H1 (cell line): ENCODE results near the gene PGBD5. TPM values are rescaled to one million over a fixed set of nuclear protein-coding genes. Genes with fewer than 3 reads are reported as not detected.

Experiments
- CTCF ChIA-PET: fragments of 300-600 bp; sonication (Branson Sonifier 250); formaldehyde crosslinking; loops from one replicate; lab custom pipeline; 2021; ENCODE audit not compliant: partially characterized antibody; lab: Charles Lee
- POLR2A ChIA-PET: fragments of 300-600 bp; sonication (Branson Sonifier 250); formaldehyde crosslinking; loops from one replicate; lab custom pipeline; 2021; ENCODE audit warnings: inconsistent platforms; ENCODE audit not compliant: partially characterized antibody; lab: Charles Lee
- DNase-seq, 2 experiments: peaks; one replicate each; pipeline versions ENCODE4 v3.0.0 to v3.0.0-alpha.2; 2010 to 2022; ENCODE audit warnings: low spot score in 2 of 2, low read depth in 1 of 2, mixed read lengths in 1 of 2
- FAIRE-seq: peaks from 2 replicates; lab custom pipeline; 2011; peaks lifted over from hg19 to GRCh38; lab: Jason Lieb, UNC
- H2AFZ ChIP-seq: 2 replicates; pipeline ENCODE4 v1.8.1; 2012; ENCODE audit warnings: low read length, inconsistent platforms
- H2AK5ac ChIP-seq: 2 replicates; pipeline ENCODE4 v1.6.1; 2013; ENCODE audit warnings: low read depth, low read length
- H2BK120ac ChIP-seq: replicated peaks from 2 replicates; pipeline ENCODE3; 2013; ENCODE audit warnings: low read depth, low read length, inconsistent platforms
- H2BK12ac ChIP-seq: 2 replicates; pipeline ENCODE4 v1.6.1; 2013; ENCODE audit warnings: low read depth, low read length
- H2BK15ac ChIP-seq: 2 replicates; pipeline ENCODE4 v1.6.1; 2013; ENCODE audit warnings: low read length
- H2BK20ac ChIP-seq: 2 replicates; pipeline ENCODE4 v1.6.1; 2013; ENCODE audit warnings: low read length
- H2BK5ac ChIP-seq: 2 replicates; pipeline ENCODE4 v1.6.1; 2013; ENCODE audit warnings: low read depth, low read length
- H3K14ac ChIP-seq: 2 replicates; pipeline ENCODE4 v1.6.1; 2013; ENCODE audit warnings: inconsistent platforms; ENCODE audit not compliant: insufficient read length
- H3K18ac ChIP-seq: 2 replicates; pipeline ENCODE4 v1.6.1; 2013; ENCODE audit warnings: low read length; ENCODE audit errors: extremely low read depth
- H3K23ac ChIP-seq: 2 replicates; pipeline ENCODE4 v1.6.1; 2013; ENCODE audit warnings: inconsistent platforms; ENCODE audit not compliant: insufficient read length
- H3K23me2 ChIP-seq: 2 replicates; pipeline ENCODE4 v1.6.1; 2013; ENCODE audit warnings: low read depth, low read length
- H3K27ac ChIP-seq: 2 replicates; pipeline ENCODE4 v1.6.1; 2011; ENCODE audit warnings: low read depth, low read length, inconsistent platforms
- H3K27me3 ChIP-seq, 4 experiments: replicated peaks in 1 of 4; 1 replicate in 1 of 4; 2 replicates in 3 of 4; pipeline versions ENCODE4 v1.6.1 to v1.8.1; 2011 to 2013; ENCODE audit warnings: low read length in 3 of 4, mild to moderate bottlenecking in 3 of 4, inconsistent platforms in 2 of 4, mixed read lengths in 2 of 4, moderate library complexity in 1 of 4; ENCODE audit not compliant: control insufficient read depth in 3 of 4, insufficient read depth in 3 of 4; ENCODE audit errors: extremely low read depth in 1 of 4
- H3K36me3 ChIP-seq, 4 experiments: 2 replicates each; pipeline versions ENCODE4 v1.6.1 to v1.8.1; 2011 to 2013; ENCODE audit warnings: mild to moderate bottlenecking in 4 of 4, low read length in 3 of 4, moderate library complexity in 2 of 4, control low read depth in 1 of 4, inconsistent platforms in 1 of 4; ENCODE audit not compliant: insufficient read depth in 4 of 4, control insufficient read depth in 2 of 4
- H3K4ac ChIP-seq: replicated peaks from 2 replicates; pipeline ENCODE3; 2013; ENCODE audit warnings: low read length, low read depth, mixed read lengths, inconsistent platforms; ENCODE audit not compliant: insufficient read length
- H3K4me1 ChIP-seq, 4 experiments: replicated peaks in 1 of 4; 1 replicate in 1 of 4; 2 replicates in 3 of 4; pipeline versions ENCODE4 v1.6.1 to v1.8.1; 2011 to 2013; ENCODE audit warnings: low read length in 3 of 4, inconsistent platforms in 2 of 4, mixed read lengths in 1 of 4; ENCODE audit not compliant: insufficient read depth in 4 of 4, control insufficient read depth in 3 of 4
- H3K4me2 ChIP-seq, 2 experiments: 2 replicates each; pipeline versions ENCODE4 v1.6.1 to v1.8.1; 2011 to 2013; ENCODE audit warnings: low read depth in 2 of 2, low read length in 2 of 2, control low read depth in 1 of 2, inconsistent platforms in 1 of 2, mild to moderate bottlenecking in 1 of 2; ENCODE audit not compliant: insufficient read depth in 1 of 2
- H3K4me3 ChIP-seq, 4 experiments: fragments of 200-600, 300-600 bp in 1 of 4; sonication (generic), shearing (Covaris generic), sonication (Bioruptor Twin) in 1 of 4; 2 replicates each; pipeline versions ENCODE4 v1.5.1 to v1.8.1; 2011 to 2016; ENCODE audit warnings: low read length in 4 of 4, low read depth in 3 of 4, control low read depth in 2 of 4, inconsistent platforms in 2 of 4, mild to moderate bottlenecking in 2 of 4, mixed read lengths in 1 of 4, moderate library complexity in 1 of 4; ENCODE audit not compliant: insufficient read depth in 2 of 4; ENCODE audit errors: extremely low read depth in 1 of 4
- H3K56ac ChIP-seq: replicated peaks from 2 replicates; pipeline ENCODE3; 2013; ENCODE audit warnings: low read depth, mild to moderate bottlenecking, mixed read lengths, low read length, inconsistent platforms; ENCODE audit not compliant: insufficient read length
- H3K79me1 ChIP-seq: 2 replicates; pipeline ENCODE4 v1.6.1; 2013; ENCODE audit warnings: low read depth, low read length, control low read depth
- H3K79me2 ChIP-seq, 2 experiments: 2 replicates each; pipeline versions ENCODE4 v1.6.1 to v1.8.1; 2012 to 2013; ENCODE audit warnings: low read length in 2 of 2, mild to moderate bottlenecking in 2 of 2, inconsistent platforms in 1 of 2; ENCODE audit not compliant: insufficient read depth in 2 of 2, control insufficient read depth in 1 of 2
- H3K9ac ChIP-seq, 4 experiments: replicated peaks in 1 of 4; 1 replicate in 1 of 4; 2 replicates in 3 of 4; pipeline versions ENCODE4 v1.6.1 to v1.8.1; 2011 to 2013; ENCODE audit warnings: low read depth in 3 of 4, low read length in 3 of 4, control low read depth in 2 of 4, mild to moderate bottlenecking in 2 of 4, moderate library complexity in 2 of 4, inconsistent platforms in 1 of 4; ENCODE audit errors: extremely low read depth in 1 of 4
- H3K9me3 ChIP-seq, 2 experiments: 2 replicates each; pipeline versions ENCODE4 v1.6.1 to v1.8.1; 2012 to 2013; ENCODE audit warnings: mild to moderate bottlenecking in 2 of 2, moderate library complexity in 2 of 2, control low read depth in 1 of 2, inconsistent platforms in 1 of 2, low read depth in 1 of 2, low read length in 1 of 2, mixed read lengths in 1 of 2; ENCODE audit not compliant: insufficient read depth in 2 of 2
- H4K20me1 ChIP-seq, 2 experiments: replicated peaks in 1 of 2; 2 replicates each; pipeline versions ENCODE3 to v1.8.1; 2011 to 2013; ENCODE audit warnings: inconsistent platforms in 2 of 2, low read length in 2 of 2, mild to moderate bottlenecking in 1 of 2; ENCODE audit not compliant: insufficient read depth in 2 of 2, control insufficient read depth in 1 of 2
- H4K5ac ChIP-seq: 2 replicates; pipeline ENCODE4 v1.6.1; 2013; ENCODE audit warnings: low read length, low read depth, mixed read lengths, inconsistent platforms; ENCODE audit not compliant: insufficient read length
- H4K8ac ChIP-seq: 2 replicates; pipeline ENCODE4 v1.8.0; 2013; ENCODE audit warnings: mild to moderate bottlenecking, moderate library complexity, low read length, inconsistent platforms; ENCODE audit not compliant: insufficient read depth; ENCODE audit errors: extremely low read depth
- H4K91ac ChIP-seq: replicated peaks from 2 replicates; pipeline ENCODE3; 2013; ENCODE audit warnings: low read length, mixed read lengths, inconsistent platforms; ENCODE audit not compliant: insufficient read length
- CBX5 ChIP-seq: fragments of 300-800, 300-1000 bp; sonication (generic); IDR thresholded peaks from 2 replicates; pipeline ENCODE4 v1.7.1; 2016; ENCODE audit warnings: antibody characterized with exemption, low read length, low read depth
- CHD1 ChIP-seq: IDR thresholded peaks from 2 replicates; pipeline ENCODE4 v1.6.1; 2012; ENCODE audit warnings: low read depth, low read length, improper control_type of control experiment
- JUN ChIP-seq: IDR thresholded peaks from 2 replicates; pipeline ENCODE4 v1.6.1; 2011; ENCODE audit warnings: low read depth, mild to moderate bottlenecking, improper control_type of control experiment, low read length
- POLR2AphosphoS5 ChIP-seq: IDR thresholded peaks from 2 replicates; pipeline ENCODE4 v1.6.1; 2011; ENCODE audit warnings: low read depth, low read length
- TCF12 ChIP-seq: IDR thresholded peaks from 2 replicates; pipeline ENCODE4 v1.6.1; 2011; ENCODE audit warnings: low read depth, mild to moderate bottlenecking, low read length
- USF2 ChIP-seq: IDR thresholded peaks from 2 replicates; pipeline ENCODE4 v1.6.1; 2011; ENCODE audit warnings: low read length, improper control_type of control experiment
- WGBS, 2 experiments: shearing (Covaris generic) in 1 of 2; methylation state at CpG; one replicate each; pipeline versions ENCODE4 v1.1.6 to v1.1.7; 2013 to 2015; ENCODE audit warnings: low lambda C conversion rate in 2 of 2, mixed read lengths in 2 of 2, inconsistent platforms in 1 of 2, low coverage in 1 of 2, missing lambda C conversion rate in 1 of 2; ENCODE audit not compliant: insufficient replicate concordance in 2 of 2, insufficient coverage in 1 of 2, insufficient read length in 1 of 2; ENCODE audit errors: extremely low coverage in 1 of 2, missing lambda C conversion rate in 1 of 2; 5-methylcytosine and 5-hydroxymethylcytosine counted together
- polyA plus RNA-seq, 7 experiments: library from polyadenylated mRNA; depleted of rRNA in 3 of 7; stranded (reverse) in 5 of 7; unstranded in 2 of 7; fragments of >200 nt in 5 of 7; fragments of 200-250 nt in 2 of 7; gene quantifications; 1 replicate in 5 of 7; 2 replicates in 1 of 7; 4 replicates in 1 of 7; pipeline versions ENCODE4 v1.2.1 to v1.2.3, GENCODE V29; 2011 to 2013; ENCODE audit warnings: missing spikeins in 2 of 7, mixed read lengths in 2 of 7
- total RNA-seq: library from RNA; stranded (reverse); fragmentation: NEBNext Ultra II Directional; extraction: Animal tissue kit (Norgen Biotek cat#: 25700); gene quantifications from 2 replicates; pipeline ENCODE4 v1.2.1, GENCODE V29; 2021

PGBD5 gene
- total and polyA plus RNA-seq, 2 of the 8 experiments (the other 6 are each of a cell fraction or from before 2014, with no cell fraction given): 16.3 to 18.4 TPM

DNA sequence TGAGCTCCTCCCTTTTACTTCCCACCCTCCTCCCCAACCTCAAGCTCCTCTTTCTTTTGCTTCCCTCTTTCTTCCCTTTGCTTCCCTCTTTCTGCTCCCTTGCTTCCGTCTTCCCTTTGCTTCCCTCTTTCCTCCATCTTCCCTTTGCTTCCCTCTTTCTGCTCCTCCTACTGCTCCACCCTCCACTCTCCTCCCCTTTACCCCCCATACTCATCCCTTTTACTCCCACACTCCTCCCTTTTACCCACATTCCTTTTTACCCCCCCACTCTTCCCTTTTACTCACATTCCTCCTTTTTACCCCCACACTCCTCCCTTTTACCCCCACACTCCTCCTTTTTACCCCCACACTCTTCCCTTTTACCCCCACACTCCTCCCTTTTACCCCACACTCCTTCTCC, 30.2 kb downstream of the PGBD5 start:
- no peak overlapping the region for H2BK5ac ChIP-seq
- no peaks in the 10 kb centered on the region for H3K36me3 ChIP-seq
- H2AK5ac ChIP-seq: no peak overlapping the region; the same call in 1 of the 2 replicates
- H2BK12ac ChIP-seq: no peak overlapping the region
- no peaks in the 10 kb centered on the region for H3K9me3 ChIP-seq
- H3K4me1 ChIP-seq: peaks cover 5 to 40% (median 18%) of the 10 kb centered on the region in 4 experiments
- no peak overlapping the region for H3K4me3 ChIP-seq
- 82% methylated on average over 1 of the region's 1 CpG; no CpG with 5 or more reads in 1 of the 2 experiments for WGBS, 2 experiments
- H3K4ac ChIP-seq: no peak overlapping the region
- no peak overlapping the region for H4K5ac ChIP-seq
- TF ChIP-seq USF2: no peak
- TF ChIP-seq POLR2AphosphoS5: no peak
- no peak for TF ChIP-seq JUN
- no peak for TF ChIP-seq CHD1
- no peak for TF ChIP-seq TCF12
- no peak for TF ChIP-seq CBX5
- no peak overlapping the region for H2BK20ac ChIP-seq
- no peak overlapping the region for H2BK120ac ChIP-seq
- H3K9ac ChIP-seq: no peak overlapping the region
- no peak overlapping the region for H3K14ac ChIP-seq
- H3K27me3 ChIP-seq: no peaks in the 10 kb centered on the region
- peaks cover 4 to 15% of the 10 kb centered on the region in 2 experiments for H4K20me1 ChIP-seq
- no peak overlapping the region for H2BK15ac ChIP-seq
- no peak overlapping the region for H3K18ac ChIP-seq
- peaks cover 2% of the 10 kb centered on the region; the same call in 1 of the 2 replicates for H3K23me2 ChIP-seq
- peaks cover under 1% of the 10 kb centered on the region for H3K79me1 ChIP-seq
- no peak overlapping the region for H3K56ac ChIP-seq
- no peak overlapping the region for H2AFZ ChIP-seq
- H3K27ac ChIP-seq: no peak overlapping the region
- DNase-seq (no peak), FAIRE-seq (no peak)
- H4K8ac ChIP-seq: no peak overlapping the region
- POLR2A ChIA-PET: interaction anchor here (0.6 to 5.5 kb wide), 4 partner anchors 13 to 296 kb away, joined by 3 to 38 read pairs (median 5); no protein-coding TSS in a partner anchor
- no peak overlapping the region for H4K91ac ChIP-seq
- H3K4me2 ChIP-seq: no peak overlapping the region
- H3K79me2 ChIP-seq: peaks cover 0 to 35% of the 10 kb centered on the region in 2 experiments; a peak in 2 of 4 replicates
- no peak overlapping the region for H3K23ac ChIP-seq
- CTCF ChIA-PET: interaction anchor here (0.6 to 2.0 kb wide), 4 partner anchors 8 to 198 kb away, joined by 3 to 9 read pairs (median 4); no protein-coding TSS in a partner anchor
